Measurements from ENCODE around the gene ELOB. TPM values are rescaled to one million over a fixed set of nuclear protein-coding genes. Genes with fewer than 3 reads are reported as not detected.

The ELOB gene
- total RNA-seq, 1 experiment from 2014 or later: 289 TPM

- H4K20me1 ChIP-seq (ENCODE audit: low read length): no peaks in the 10 kb centered on the region
- H3K27ac ChIP-seq (ENCODE audit: low read length): no peak overlapping the region
- H3K9ac ChIP-seq (ENCODE audit: low read length): no peak overlapping the region
- TF ChIP-seq EZH2 (IDR thresholded peaks at IDR 0.05; ENCODE audit: low read length, unreplicated experiment) (no peak), EZH2phosphoT487 (IDR thresholded peaks at IDR 0.05; ENCODE audit: borderline replicate concordance, low read length) (no peak), CTCF (conservative IDR thresholded peaks at IDR 0.05; ENCODE audit: low read depth, low read length) (no peak)
- H2AFZ ChIP-seq (ENCODE audit: low read length): no peak overlapping the region
- H3K9me3 ChIP-seq (ENCODE audit: low read length): no peaks in the 10 kb centered on the region
- H3K9me2 ChIP-seq (replicated peaks; ENCODE audit: low read length): no peaks in the 10 kb centered on the region
- ChIA-PET CTCF (no interaction called here), POLR2A (ENCODE audit: unreplicated experiment) (no interaction called here)
- DNase-seq: no peak
- no peak overlapping the region for H3K4me3 ChIP-seq (ENCODE audit: low read length)
- no peaks in the 10 kb centered on the region for H3F3A ChIP-seq (ENCODE audit: low read length, unreplicated experiment)
- H3K4me1 ChIP-seq (ENCODE audit: insufficient read depth, low read length): no peaks in the 10 kb centered on the region
- no peaks in the 10 kb centered on the region for H3K36me3 ChIP-seq (ENCODE audit: low read depth, low read length)
- no peaks in the 10 kb centered on the region for H3K79me2 ChIP-seq (ENCODE audit: low read length)
- ATAC-seq: no peak
- no TSS peak for BruUV-seq (replicated peaks)
- intact Hi-C loops (cut with micrococcal nuclease): no loop called here
- H3K4me2 ChIP-seq (ENCODE audit: low read length): no peak overlapping the region
- H3K27me3 ChIP-seq (ENCODE audit: low read length): no peaks in the 10 kb centered on the region
Observed at GRCh38 chr16:2745116-2745890, 31.8 kb downstream of the ELOB start.

GRCh38 chr16:2744711-2745110 lies 32.4 kb downstream of the ELOB start:
- TF ChIP-seq EZH2phosphoT487 (IDR thresholded peaks at IDR 0.05; ENCODE audit: borderline replicate concordance, low read length): no peak
- no peak for TF ChIP-seq EZH2 (IDR thresholded peaks at IDR 0.05; ENCODE audit: low read length, unreplicated experiment)
- TF ChIP-seq CTCF (conservative IDR thresholded peaks at IDR 0.05; ENCODE audit: low read depth, low read length): no peak
- H3F3A ChIP-seq (ENCODE audit: low read length, unreplicated experiment): no peaks in the 10 kb centered on the region
- H3K79me2 ChIP-seq (ENCODE audit: low read length): no peaks in the 10 kb centered on the region
- DNase-seq (no peak), ATAC-seq (no peak)
- no peak overlapping the region for H3K4me3 ChIP-seq (ENCODE audit: low read length)
- H3K9me3 ChIP-seq (ENCODE audit: low read length): no peaks in the 10 kb centered on the region
- CTCF ChIA-PET: no interaction called here
- H3K9me2 ChIP-seq (replicated peaks; ENCODE audit: low read length): no peaks in the 10 kb centered on the region
- H4K20me1 ChIP-seq (ENCODE audit: low read length): no peaks in the 10 kb centered on the region
- no peak overlapping the region for H3K9ac ChIP-seq (ENCODE audit: low read length)
- no TSS peak for BruUV-seq (replicated peaks)
- H3K27ac ChIP-seq (ENCODE audit: low read length): no peak overlapping the region
- no peaks in the 10 kb centered on the region for H3K36me3 ChIP-seq (ENCODE audit: low read depth, low read length)
- no peak overlapping the region for H3K4me2 ChIP-seq (ENCODE audit: low read length)
- POLR2A ChIA-PET (ENCODE audit: unreplicated experiment): no interaction called here
- H3K4me1 ChIP-seq (ENCODE audit: insufficient read depth, low read length): no peaks in the 10 kb centered on the region
- intact Hi-C loops (cut with micrococcal nuclease): no loop called here
- no peak overlapping the region for H2AFZ ChIP-seq (ENCODE audit: low read length)
- no peaks in the 10 kb centered on the region for H3K27me3 ChIP-seq (ENCODE audit: low read length)

GRCh38 chr16:2743007-2743810 lies 33.9 kb downstream of the ELOB start:
- Histone ChIP-seq H3K4me2 (ENCODE audit: low read length) (no peak overlapping the region), H3F3A (ENCODE audit: low read length, unreplicated experiment) (no peaks in the 10 kb centered on the region), H3K9me3 (ENCODE audit: low read length) (no peaks in the 10 kb centered on the region), H3K4me1 (ENCODE audit: insufficient read depth, low read length) (no peaks in the 10 kb centered on the region), H3K9ac (ENCODE audit: low read length) (no peak overlapping the region), H3K4me3 (ENCODE audit: low read length) (no peak overlapping the region), H4K20me1 (ENCODE audit: low read length) (no peaks in the 10 kb centered on the region), H3K27ac (ENCODE audit: low read length) (no peak overlapping the region), H3K36me3 (ENCODE audit: low read depth, low read length) (no peaks in the 10 kb centered on the region), H2AFZ (ENCODE audit: low read length) (no peak overlapping the region), H3K9me2 (replicated peaks; ENCODE audit: low read length) (no peaks in the 10 kb centered on the region), H3K79me2 (ENCODE audit: low read length) (no peaks in the 10 kb centered on the region), H3K27me3 (ENCODE audit: low read length) (no peaks in the 10 kb centered on the region)
- ChIA-PET POLR2A (ENCODE audit: unreplicated experiment) (no interaction called here), CTCF (no interaction called here)
- ATAC-seq: no peak
- TF ChIP-seq CTCF (conservative IDR thresholded peaks at IDR 0.05; ENCODE audit: low read depth, low read length): no peak
- TF ChIP-seq EZH2phosphoT487 (IDR thresholded peaks at IDR 0.05; ENCODE audit: borderline replicate concordance, low read length): no peak
- no peak for TF ChIP-seq EZH2 (IDR thresholded peaks at IDR 0.05; ENCODE audit: low read length, unreplicated experiment)
- intact Hi-C loops (cut with micrococcal nuclease): no loop called here
- no TSS peak for BruUV-seq (replicated peaks)
- no peak for DNase-seq
